Measurements from ENCODE around the gene KCTD20.

DNA sequence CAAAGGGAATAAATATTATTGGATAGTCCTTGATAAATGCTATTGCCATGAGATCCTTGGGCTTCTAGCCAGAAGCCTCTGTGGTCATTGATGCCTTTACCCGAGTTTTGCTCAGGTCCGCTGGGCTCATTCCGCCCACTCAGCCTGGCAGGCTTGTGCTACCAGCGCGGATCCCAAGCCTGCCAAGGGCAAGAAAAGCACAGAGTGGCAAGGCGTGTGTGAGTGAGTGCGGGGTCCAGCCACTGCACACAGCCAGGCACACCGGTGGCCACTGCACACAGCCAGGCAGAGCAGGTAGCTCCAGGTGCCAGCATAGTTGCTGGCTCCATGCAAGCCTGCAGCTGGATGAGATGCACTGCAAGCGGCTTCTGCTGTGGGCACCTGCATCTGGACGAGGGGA lies 65.7 kb downstream of the KCTD20 start:
- TF ChIP-seq CTCF (conservative IDR thresholded peaks at IDR 0.05; ENCODE audit: low read length) (no peak), EZH2phosphoT487 (IDR thresholded peaks at IDR 0.05; ENCODE audit: borderline replicate concordance, low read depth, low read length) (no peak)

Data from OCI-LY7 (cell line).